ENCODE results near the gene ATG2A. TPM values are rescaled to one million over a fixed set of nuclear protein-coding genes. Genes with fewer than 3 reads are reported as not detected.

ATG2A gene
- polyA plus RNA-seq, 1 donor (not counting 4 experiments of a cell fraction or from before 2014, with no cell fraction given): 2.4 TPM

GRCh38 chr11:64883575-64883974, 33.4 kb downstream of the ATG2A start:
- H3K9me3 ChIP-seq (ENCODE audit: control insufficient read depth, low read depth, low read length): no peaks in the 10 kb centered on the region
- no peak for TF ChIP-seq CTCF (optimal IDR thresholded peaks at IDR 0.05 in 1 of 3, IDR thresholded peaks at IDR 0.05 in 1 of 3, conservative IDR thresholded peaks at IDR 0.05 in 1 of 3; ENCODE audit: extremely low read depth in 1 of 3, insufficient read depth in 2 of 3, low read length in 3 of 3)
- TF ChIP-seq EZH2 (IDR thresholded peaks at IDR 0.05; ENCODE audit: low read length): no peak
- H3K4me1 ChIP-seq (ENCODE audit: control insufficient read depth, extremely low read depth, insufficient read depth, low read length): peaks cover 30% of the 10 kb centered on the region
- H2AFZ ChIP-seq (ENCODE audit: control insufficient read depth, low read length): no peak overlapping the region
- H3K27me3 ChIP-seq (ENCODE audit: control insufficient read depth, extremely low read depth, insufficient read depth, low read length): no peaks in the 10 kb centered on the region
- FAIRE-seq: no peak
- H3K9me1 ChIP-seq (ENCODE audit: control insufficient read depth, extremely low read depth, insufficient read depth, low read length): peaks cover 2% of the 10 kb centered on the region
- no peaks in the 10 kb centered on the region for H3K79me2 ChIP-seq (ENCODE audit: control insufficient read depth, insufficient read depth, low read length)
- no peak overlapping the region for H3K4me2 ChIP-seq (ENCODE audit: control insufficient read depth, extremely low read depth, insufficient read depth, low read depth, low read length)
- no peak overlapping the region for H3K9ac ChIP-seq (ENCODE audit: control insufficient read depth, extremely low read depth, insufficient read depth, low read length)
- no peaks in the 10 kb centered on the region for H3K36me3 ChIP-seq (ENCODE audit: control insufficient read depth in 2 of 2, extremely low read depth in 1 of 2, insufficient read depth in 2 of 2, low read length in 2 of 2)
- dilution Hi-C loops (cut with MboI; ENCODE audit: extremely low pct_ligation_motif_present, low sequenced_read_pairs): no loop called here
- H3K27ac ChIP-seq (ENCODE audit: control insufficient read depth, insufficient read depth, low read length): no peak overlapping the region
- no peak for DNase-seq (ENCODE audit: low read depth, low spot score)
- no peaks in the 10 kb centered on the region for H4K20me1 ChIP-seq (ENCODE audit: control insufficient read depth, extremely low read depth, insufficient read depth, low read length)
- no peak overlapping the region for H3K4me3 ChIP-seq (ENCODE audit: control insufficient read depth in 2 of 3, extremely low read depth in 1 of 3, insufficient read depth in 2 of 3, low read depth in 1 of 3, low read length in 3 of 3)

GRCh38 chr11:64882243-64882642, 34.8 kb downstream of the ATG2A start:
- dilution Hi-C loops (cut with MboI; ENCODE audit: extremely low pct_ligation_motif_present, low sequenced_read_pairs): no loop called here
- Histone ChIP-seq H3K4me2 (ENCODE audit: control insufficient read depth, extremely low read depth, insufficient read depth, low read depth, low read length) (no peak overlapping the region), H3K4me3 (ENCODE audit: control insufficient read depth in 2 of 3, extremely low read depth in 1 of 3, insufficient read depth in 2 of 3, low read depth in 1 of 3, low read length in 3 of 3) (no peak overlapping the region), H4K20me1 (ENCODE audit: control insufficient read depth, extremely low read depth, insufficient read depth, low read length) (no peaks in the 10 kb centered on the region), H2AFZ (ENCODE audit: control insufficient read depth, low read length) (no peak overlapping the region), H3K27me3 (ENCODE audit: control insufficient read depth, extremely low read depth, insufficient read depth, low read length) (no peaks in the 10 kb centered on the region), H3K9ac (ENCODE audit: control insufficient read depth, extremely low read depth, insufficient read depth, low read length) (no peak overlapping the region), H3K27ac (ENCODE audit: control insufficient read depth, insufficient read depth, low read length) (no peak overlapping the region), H3K9me3 (ENCODE audit: control insufficient read depth, low read depth, low read length) (no peaks in the 10 kb centered on the region), H3K79me2 (ENCODE audit: control insufficient read depth, insufficient read depth, low read length) (peaks cover 11% of the 10 kb centered on the region), H3K36me3 (ENCODE audit: control insufficient read depth in 2 of 2, extremely low read depth in 1 of 2, insufficient read depth in 2 of 2, low read length in 2 of 2) (no peaks in the 10 kb centered on the region), H3K9me1 (ENCODE audit: control insufficient read depth, extremely low read depth, insufficient read depth, low read length) (peaks cover 2% of the 10 kb centered on the region), H3K4me1 (ENCODE audit: control insufficient read depth, extremely low read depth, insufficient read depth, low read length) (peaks cover 26% of the 10 kb centered on the region)
- DNase-seq (ENCODE audit: low read depth, low spot score) (no peak), FAIRE-seq (no peak)
- no peak for TF ChIP-seq EZH2 (IDR thresholded peaks at IDR 0.05; ENCODE audit: low read length)
- no peak for TF ChIP-seq CTCF (optimal IDR thresholded peaks at IDR 0.05 in 1 of 3, IDR thresholded peaks at IDR 0.05 in 1 of 3, conservative IDR thresholded peaks at IDR 0.05 in 1 of 3; ENCODE audit: extremely low read depth in 1 of 3, insufficient read depth in 2 of 3, low read length in 3 of 3)

Data from keratinocyte (primary cell).